CD4-positive, alpha-beta T cell treated with Interleukin-1 beta for 1 hour (primary cell): ENCODE results near the gene TGFBR2.

Source experiments
- DNase-seq, 2 donors: peaks; one replicate each; pipeline ENCODE4 v3.0.0-alpha.2; 2020 to 2022

TGFBR2 gene

DNA sequence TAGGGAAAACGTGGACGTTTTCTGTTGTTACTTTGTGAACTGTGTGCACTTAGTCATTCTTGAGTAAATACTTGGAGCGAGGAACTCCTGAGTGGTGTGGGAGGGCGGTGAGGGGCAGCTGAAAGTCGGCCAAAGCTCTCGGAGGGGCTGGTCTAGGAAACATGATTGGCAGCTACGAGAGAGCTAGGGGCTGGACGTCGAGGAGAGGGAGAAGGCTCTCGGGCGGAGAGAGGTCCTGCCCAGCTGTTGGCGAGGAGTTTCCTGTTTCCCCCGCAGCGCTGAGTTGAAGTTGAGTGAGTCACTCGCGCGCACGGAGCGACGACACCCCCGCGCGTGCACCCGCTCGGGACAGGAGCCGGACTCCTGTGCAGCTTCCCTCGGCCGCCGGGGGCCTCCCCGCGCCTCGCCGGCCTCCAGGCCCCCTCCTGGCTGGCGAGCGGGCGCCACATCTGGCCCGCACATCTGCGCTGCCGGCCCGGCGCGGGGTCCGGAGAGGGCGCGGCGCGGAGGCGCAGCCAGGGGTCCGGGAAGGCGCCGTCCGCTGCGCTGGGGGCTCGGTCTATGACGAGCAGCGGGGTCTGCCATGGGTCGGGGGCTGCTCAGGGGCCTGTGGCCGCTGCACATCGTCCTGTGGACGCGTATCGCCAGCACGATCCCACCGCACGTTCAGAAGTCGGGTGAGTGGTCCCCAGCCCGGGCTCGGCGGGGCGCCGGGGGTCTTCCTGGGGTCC is at the start of gene TGFBR2:
Gene TGFBR2 (plus strand): TSS at position 301 of the 731 bp plus-strand sequence. CDS start 283 bp downstream, at position 584.
- DNase-seq, result peak; percentile 83 to 90

DNA sequence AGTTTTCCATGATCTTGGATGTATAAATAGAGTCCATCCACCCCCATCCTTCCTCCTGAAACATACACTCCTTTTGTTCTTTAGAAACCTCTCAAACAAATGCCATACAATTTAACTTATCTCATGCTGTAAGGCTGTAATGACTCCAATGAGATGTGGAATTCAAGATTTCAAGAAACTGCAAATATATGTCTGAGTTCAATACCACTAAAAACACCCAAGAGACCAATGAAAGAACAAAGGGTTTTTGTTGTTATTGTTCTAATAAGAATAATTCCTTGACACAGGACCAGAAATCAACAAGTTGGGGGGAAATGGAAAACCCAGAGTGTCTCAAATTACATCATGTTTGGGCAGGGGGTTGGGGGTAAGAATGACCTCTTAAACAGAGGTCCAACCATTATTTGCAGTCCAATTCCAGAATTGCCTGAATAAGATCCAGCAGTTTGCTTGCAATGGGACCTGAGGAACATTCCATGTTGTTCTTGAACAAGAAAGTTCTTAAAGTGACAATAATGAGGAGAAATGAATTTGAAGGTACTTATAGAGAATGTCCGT is 48.6 kb upstream of the TGFBR2 start:
- DNase-seq, result no peak

DNA sequence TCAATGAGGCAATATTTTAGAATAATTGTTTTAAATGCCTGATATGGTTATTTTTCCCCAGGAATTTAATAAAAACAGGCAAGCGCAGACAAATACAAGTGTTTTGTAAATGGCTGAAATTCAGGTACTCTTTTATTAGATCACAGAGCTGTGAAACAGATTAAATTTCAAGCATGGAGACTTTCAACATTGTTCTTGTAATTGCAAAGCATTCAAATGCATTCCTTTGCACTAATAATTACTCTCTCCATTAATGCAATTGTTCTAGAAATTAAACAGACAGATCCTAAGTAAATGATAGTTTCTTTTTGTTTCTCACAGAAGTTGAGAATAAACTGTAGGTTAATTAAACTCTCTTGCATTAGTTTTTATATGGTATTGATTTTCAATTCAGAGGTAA is 42.4 kb upstream of the TGFBR2 start:
- DNase-seq, result no peak

DNA sequence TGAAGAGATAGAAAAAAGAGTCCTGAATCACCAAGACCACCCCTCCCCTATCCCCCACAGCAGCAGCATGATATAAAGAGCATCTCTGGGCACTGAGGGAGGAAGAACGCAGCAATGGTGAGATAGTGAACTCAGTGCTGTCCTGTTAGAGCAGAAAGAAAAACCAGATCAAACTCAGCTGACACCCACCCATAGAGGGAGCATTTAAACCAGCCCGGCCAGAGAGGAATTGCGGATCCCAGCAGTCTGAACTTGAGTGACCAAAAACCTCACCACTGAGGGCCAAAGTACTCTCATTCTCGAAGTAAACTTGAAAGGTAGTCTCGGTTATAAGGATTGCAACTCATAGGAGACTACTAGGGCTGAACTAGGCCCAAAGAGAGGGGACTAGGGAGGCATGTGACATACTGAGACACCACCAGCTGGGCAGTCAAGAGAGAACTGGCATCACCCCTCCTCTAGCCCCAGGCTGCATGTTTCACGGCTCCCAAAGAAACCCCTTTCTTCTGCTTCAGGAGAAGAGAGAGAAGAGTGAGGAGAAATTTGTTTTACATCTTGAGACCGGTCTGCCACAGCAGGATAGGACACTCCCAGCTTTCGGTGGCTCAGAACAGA is 39.2 kb upstream of the TGFBR2 start:
- DNase-seq, result no peak

DNA sequence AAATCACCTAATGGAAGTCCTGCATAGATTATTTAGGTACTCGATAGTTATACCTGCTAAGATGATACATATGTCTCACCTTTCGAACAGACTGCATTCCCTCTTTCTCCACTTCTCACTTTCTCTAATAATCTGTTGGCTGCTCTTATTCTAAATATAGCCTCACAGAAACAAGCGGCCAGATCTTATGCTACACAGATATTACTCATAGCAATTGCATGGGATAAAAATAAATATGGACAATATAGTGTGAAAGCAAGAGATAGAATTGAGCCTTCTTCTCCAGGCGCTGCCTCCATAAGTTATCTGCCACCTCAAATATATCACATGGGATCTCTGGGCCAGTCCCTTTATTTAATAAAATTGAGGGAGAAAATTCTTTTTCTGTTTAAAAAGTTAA is 29.5 kb upstream of the TGFBR2 start:
- no peak for DNase-seq

DNA sequence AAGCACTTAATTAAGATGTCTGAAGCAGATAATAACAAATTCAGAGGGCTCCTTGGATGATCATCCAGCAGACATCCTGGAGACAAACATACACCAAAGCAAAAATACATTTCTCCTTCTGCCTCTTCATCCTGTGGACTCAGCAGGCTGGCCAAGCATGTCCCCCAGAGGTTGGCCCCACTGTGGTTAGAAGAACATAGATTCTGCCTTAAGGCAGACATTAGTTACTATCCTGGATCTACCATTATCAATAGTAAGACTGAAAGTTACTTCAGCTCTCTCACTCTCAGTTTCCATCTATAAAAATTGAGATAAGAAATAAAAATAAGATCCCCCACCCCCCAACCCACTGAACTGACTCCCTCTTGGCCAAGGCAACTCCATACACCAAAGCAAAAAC is 28.6 kb upstream of the TGFBR2 start:
- no peak for DNase-seq

DNA sequence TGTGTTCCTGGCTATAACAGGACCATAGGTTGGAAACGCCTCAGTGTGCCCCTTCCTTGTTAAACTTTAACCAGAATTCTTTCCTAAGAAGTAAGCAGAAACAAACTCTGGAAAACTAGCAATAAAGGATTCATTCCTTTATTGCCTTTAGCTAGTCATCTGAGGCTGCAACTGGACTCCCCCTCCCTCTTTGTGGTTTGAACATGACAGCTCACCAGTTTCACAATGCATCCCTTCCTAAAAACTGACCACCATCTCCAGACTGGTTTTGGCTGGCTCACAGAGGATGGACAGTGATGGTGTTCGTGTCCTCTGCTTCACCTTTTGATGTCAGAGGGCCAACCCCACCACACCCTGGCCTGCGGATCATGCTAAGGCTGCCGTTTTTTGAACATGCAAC is 27.9 kb upstream of the TGFBR2 start:
- DNase-seq, result peak in 1 of 2 donors; percentile 70

DNA sequence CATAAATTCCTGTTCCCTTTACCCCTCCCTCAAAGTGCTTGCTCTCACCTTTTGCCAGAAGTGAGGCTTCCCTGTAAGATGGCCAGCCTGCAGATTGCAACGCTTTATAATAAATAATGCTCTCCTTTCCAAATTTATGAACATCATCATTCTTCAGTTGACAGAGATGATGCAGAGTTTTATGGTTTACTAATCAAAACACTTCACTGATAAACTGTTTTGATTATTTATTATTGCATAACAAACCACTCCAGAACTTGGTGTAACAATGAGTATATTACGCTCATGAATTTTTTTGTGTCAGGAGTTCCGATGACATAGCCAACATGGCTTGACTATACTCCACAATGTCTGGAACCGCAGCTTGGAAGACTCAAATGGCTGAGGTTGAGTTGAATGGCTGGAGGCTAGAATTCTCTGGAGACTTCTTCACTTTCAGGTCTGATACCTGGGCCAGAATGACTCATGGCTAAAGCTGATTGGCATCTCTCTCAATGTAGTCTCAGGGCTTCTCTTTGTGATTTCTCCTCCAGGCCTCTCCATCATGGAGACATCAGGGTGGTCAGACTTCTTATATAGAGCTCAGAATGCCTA is 27.3 kb upstream of the TGFBR2 start:
- no peak for DNase-seq

DNA sequence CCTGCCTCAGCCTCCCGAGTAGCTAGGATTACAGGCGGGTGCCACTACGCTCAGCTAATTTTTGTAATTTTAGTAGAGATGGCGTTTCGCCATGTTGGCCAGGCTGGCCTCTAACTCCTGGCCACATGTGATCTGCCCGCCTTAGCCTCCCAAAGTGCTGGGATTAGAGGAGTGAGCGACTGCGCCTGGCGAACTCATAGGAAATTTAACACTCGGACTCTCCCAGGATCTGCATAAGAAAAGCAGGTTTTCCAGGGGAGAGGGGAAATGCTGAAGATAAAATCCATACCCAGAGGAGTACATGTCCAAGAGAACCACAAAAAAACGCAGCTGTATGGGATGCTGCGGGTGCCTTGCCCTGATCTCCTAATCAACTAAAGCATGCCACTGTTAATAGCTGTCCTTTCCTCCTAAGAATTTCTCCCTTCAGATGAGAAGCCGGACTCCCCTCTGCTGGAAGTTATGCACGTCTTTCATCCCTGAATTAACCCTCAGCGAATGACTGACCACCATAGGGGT is 25.3 kb upstream of the TGFBR2 start:
- DNase-seq, result no peak

DNA sequence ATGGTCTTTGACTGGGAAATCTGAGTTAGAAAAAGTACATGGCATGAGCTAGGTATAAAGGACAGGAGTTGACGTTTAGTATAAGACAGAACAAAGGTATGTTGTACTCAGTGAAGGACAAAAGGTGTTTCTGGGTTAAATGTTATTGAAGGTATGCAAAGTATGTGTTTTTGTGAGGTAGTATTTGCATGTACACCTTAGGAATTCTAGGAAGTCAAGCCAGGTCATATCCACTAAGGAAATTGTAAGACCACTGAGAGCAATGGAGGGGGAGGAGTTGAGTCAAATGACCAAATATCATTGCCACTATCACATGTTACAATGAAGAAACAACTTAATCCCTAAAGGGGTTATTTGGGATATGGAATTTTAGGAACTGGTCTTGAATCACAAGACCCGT is 24.4 kb upstream of the TGFBR2 start:
- DNase-seq, result no peak

DNA sequence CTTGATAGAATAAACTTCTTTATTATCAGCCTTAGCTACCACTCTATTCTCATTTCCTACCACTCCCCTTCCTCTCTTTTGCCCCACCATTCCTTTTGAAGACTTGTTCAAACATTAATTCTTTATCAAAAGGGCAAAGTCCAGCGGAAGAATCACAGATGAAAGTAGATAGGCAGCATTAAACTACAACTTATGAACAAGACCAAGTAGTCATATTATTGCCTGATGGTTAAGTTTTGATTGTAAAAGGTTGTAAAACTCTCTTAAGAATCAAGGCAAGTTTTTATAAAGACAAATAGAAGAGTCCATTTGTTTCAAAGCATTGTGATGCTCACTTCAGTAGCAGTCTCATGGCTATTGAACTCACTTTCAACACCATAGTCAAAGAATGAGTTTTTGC is 22.4 kb upstream of the TGFBR2 start:
- no peak for DNase-seq

DNA sequence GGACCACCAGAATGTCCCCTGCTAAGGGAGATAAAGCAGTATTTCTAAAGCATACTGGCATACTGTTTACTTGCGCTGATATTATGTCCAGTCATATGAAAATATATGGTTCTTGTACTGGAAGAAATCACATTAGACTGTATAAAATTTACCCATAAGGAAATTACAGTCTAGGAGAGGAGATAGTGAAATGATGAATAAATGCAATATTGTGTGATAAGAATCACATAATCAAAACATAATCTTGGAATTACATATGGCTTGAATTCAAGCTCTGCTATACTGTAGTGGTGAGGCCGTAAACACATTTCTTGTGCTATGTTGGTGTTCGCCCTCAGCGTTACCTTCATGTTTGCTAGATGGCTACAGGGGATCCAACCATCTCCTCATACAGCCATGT is 20.7 kb upstream of the TGFBR2 start:
- DNase-seq, result no peak

DNA sequence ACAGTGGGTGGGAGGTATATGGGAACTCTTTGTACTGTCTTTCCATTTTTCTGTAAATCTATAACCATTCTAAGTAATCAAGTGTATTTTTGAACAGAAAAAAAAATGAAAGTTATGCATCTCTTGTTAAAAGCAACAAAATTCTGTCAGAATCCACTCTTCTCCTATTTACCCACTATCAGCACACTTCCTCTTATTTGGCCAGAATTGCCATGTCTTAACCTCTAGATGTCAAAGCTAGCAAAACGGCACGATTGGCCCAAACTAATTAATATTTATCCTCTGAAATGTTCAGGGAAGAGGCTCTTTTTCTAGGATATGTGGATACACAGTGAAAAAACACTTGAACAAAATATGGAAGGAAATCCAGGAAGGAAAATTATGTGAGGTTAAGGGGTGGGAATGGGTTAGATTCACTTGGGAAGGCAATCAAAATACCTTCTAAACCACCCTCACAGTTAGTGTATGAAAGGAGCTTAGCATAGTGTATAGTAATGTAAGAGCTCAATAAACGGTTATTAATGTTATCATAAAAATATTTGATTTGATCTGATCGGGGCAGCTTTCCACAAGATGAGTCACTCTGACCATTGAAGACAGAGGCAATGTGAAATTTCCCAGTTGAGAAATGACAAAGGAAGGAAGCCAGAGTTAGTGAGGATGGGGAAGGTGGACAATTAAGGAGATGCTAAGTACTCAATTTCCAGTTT is 20.1 kb upstream of the TGFBR2 start:
- DNase-seq, result no peak

DNA sequence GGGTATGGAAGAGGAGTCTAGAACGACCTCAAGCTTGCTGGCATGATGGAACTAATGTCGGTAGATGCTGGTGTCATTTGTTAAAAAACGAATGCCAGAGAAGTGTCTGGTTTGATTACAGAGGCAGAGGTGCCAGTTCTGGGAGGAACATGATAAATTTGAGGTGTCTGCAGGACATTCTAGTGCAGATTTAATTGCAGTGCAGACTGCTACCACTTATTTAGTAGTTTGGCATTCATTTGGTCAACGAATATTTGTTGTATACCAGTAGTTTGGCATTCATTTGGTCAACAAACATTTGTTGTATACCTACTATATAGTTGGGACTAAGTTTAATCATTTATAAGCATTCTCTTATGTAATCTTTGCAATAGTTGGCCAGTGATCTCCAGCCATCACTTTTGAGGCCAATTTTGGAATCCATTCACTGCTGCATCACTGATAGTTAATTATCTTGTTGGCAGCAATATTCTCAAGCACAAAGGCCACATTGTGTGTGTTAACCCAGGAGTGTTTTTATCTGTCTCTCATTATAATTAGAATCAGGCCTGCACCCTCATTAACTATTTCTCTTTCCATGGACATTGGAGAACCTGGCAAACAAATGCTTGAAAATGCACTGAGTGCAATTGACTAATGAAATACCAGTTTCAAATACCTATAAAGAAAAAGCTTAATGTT is 19.5 kb upstream of the TGFBR2 start:
- DNase-seq, result no peak

DNA sequence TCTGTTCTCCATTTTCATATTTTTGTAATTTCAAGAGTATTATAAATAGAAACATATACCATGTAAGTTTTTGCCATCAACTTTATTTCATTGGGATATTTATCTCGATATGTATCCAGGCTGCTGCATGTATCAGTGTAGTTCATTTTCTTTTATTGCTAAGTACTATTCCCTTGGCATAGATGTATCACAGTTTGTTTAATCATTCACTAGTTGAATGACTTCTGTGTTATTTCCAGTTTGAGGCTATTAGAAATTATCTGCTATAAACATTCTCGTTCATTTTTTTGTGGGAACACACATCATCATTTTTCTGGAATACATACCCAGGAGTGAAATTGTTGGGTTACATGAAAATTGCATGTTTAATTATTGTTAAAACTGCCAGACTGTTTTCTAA is 18.5 kb upstream of the TGFBR2 start:
- no peak for DNase-seq

DNA sequence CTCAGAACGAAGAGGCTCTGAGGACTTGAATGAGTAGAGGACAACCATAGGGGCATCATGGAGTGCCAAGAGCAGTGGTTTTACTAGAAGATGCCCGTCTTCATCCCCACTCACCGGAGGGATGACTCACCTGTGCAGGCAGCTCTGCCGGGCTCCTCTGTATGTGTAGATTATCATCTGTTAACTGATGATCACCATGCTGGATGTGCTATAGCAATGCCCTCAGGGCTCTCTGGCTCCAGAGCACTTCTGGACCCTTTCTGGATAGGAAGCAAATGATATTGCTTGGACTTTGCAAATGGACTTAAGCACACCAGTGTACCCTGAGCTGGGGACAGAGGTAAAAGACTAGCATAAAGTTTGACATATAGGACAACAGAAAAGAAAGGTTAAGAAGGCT is 10.2 kb upstream of the TGFBR2 start:
- no peak for DNase-seq

DNA sequence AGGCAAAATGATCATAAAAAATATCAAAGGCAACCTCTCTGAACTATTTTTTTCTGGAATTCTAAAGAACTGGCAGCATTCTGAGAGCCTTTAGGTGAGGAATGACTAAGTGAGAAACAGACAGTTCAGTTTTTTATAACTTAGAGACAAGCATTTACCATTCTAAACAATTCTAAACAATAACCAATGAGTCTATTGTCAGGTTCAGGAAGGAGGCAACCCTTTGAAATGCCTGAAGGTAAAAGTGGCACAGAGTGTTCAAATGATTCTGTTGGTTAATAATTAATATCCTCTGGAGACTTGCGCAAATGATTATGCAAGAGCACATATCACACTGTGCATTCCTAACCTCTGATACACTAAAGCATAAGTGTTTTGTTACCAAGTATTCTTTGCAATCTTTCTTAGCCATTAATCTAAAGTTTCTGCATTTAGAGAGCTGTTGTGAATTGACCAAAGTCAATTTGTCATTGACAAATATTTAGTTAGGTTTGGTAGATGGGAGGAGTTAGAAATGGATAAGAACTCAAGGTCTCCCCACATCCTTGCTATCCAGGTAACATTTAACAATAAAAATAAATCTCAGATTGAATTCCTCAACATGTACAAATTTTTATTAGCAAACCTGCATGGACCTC is 9.2 kb upstream of the TGFBR2 start:
- DNase-seq, result no peak

DNA sequence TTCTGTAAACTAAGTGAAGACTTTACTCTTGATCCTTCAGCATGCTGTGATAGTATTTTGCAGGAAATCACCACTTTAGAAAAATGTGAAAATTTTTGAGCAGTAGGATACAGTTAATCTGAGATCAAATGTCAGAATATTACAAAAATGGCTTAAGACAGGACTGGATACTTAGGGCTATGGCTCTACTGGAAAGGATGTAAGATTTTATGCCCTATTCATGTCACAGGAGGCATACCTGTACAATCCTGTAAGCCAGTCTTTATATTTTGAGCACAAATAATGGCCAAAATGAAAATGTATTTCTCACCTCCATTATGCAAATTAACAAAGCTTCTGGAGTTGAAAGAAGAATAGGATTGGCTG is 8.6 kb upstream of the TGFBR2 start:
- no peak for DNase-seq

DNA sequence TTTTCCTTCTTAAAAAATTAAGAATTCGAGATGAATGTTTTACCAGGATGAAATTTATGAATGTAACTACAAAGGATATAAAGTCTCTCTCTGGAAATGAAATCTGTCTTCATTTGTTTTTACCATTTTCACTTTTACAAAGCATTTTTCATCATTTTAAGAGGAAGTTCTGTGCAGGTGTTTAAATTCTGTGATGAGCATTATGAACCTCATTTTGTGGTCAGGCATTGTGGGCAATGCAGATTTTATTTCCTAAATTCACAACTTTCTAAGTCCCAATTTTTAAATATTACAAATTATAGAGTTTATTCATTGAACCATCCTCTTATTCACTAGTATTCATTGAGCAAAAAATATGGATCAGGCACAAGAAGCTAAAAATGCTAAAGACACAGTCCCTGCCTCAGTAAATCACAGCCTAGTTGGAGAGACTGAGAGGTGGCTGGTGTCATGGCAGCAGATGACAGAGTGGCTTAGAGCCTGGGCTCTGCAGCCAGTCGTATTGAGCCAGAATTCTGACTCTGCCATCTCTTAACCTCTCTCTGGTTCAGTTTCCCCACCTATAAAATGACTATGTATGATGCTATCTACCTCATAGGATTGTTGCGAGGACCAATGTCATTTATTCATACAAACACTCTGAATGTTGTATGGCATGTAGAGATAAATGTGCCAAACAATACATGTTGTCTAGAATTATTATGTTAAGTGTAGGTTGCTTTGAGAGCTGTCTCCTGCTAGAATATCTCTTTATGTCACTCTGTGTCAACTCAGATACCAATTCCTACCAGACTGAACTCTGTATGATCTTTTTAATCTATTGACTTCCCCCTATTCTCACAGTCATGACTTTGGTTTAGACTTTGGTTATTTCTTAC is 7.5 kb upstream of the TGFBR2 start:
- no peak for DNase-seq

DNA sequence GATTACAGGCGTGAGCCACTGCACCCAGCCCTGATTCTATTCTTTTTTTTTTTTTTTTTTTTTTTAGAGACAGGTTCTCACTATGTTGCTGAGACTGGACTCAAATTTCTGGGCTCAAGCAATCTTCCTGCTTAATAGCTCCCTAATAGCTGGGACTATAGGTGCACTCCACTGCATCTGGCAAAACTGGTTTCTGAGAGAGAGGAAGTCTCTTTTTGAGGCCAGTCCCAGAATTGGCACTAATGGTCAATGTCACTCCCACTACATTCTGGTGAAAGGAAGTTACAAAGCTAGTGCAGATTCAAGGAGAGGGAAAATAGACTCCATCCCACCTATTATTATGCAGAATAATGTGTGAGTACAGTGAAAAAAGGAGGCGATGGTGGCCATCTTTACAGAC is 5.8 kb upstream of the TGFBR2 start:
- DNase-seq, result no peak

DNA sequence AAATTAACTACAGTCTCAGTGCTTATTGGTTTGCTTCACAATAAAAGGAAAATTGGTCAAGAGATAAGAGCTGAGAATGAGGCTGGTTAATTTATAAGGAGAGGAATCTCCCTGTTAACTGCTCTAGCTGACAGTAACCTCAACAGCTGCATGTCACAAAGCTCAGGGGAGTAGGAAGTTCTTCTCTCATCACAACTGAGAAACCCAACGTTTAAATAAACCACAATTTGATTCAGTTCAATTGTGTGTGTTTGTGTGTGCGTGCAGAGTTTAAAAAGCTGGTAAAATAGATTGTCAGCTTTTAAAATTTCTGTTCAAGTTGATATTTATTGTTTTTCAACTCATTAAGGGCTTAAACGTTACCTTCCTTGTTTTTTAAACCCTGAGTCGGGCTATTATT is 3.5 kb upstream of the TGFBR2 start:
- no peak for DNase-seq
